ENCODE data around the gene PRDM16. TPM values are rescaled to one million over a fixed set of nuclear protein-coding genes. Genes with fewer than 3 reads are reported as not detected.
A peak's percentile ranks its signal among the peaks of the same experiment; 100 is the strongest.

PRDM16 gene
- total RNA-seq, 1 donor from 2014 or later, result 18.3 TPM

GRCh38 chr1:3021801-3022401 is 47.1 kb upstream of the PRDM16 start:
- H3K4me3 Mint-ChIP-seq (ENCODE audit: unreplicated experiment), result no peak overlapping the region
- no peak for TF ChIP-seq CTCF (IDR thresholded peaks at IDR 0.05)
- H3K27ac Mint-ChIP-seq (ENCODE audit: unreplicated experiment), result no peak overlapping the region
- no peaks in the 10 kb centered on the region for H3K4me1 Mint-ChIP-seq (ENCODE audit: low read depth)
- H3K9me3 Mint-ChIP-seq (ENCODE audit: low read depth), result peaks cover 4% of the 10 kb centered on the region
- H3K36me3 Mint-ChIP-seq (ENCODE audit: low read depth), result no peaks in the 10 kb centered on the region
- DNase-seq (ENCODE audit: low spot score), result peak; percentile 90
- peaks cover 3% of the 10 kb centered on the region for H3K27me3 Mint-ChIP-seq (ENCODE audit: low read depth)

- TF ChIP-seq CTCF (IDR thresholded peaks at IDR 0.05), result no peak
- Mint-ChIP-seq H3K36me3 (ENCODE audit: low read depth) (no peaks in the 10 kb centered on the region), H3K27me3 (ENCODE audit: low read depth) (peaks cover 3% of the 10 kb centered on the region), H3K4me1 (ENCODE audit: low read depth) (no peaks in the 10 kb centered on the region), H3K4me3 (ENCODE audit: unreplicated experiment) (no peak overlapping the region), H3K27ac (ENCODE audit: unreplicated experiment) (no peak overlapping the region), H3K9me3 (ENCODE audit: low read depth) (peaks cover 4% of the 10 kb centered on the region)
- DNase-seq (ENCODE audit: low spot score), result peak; percentile 87
Observed at GRCh38 chr1:3022511-3022973, 46.5 kb upstream of the PRDM16 start.

- DNase-seq (ENCODE audit: low spot score), result peak; percentile 79
- no peak overlapping the region for H3K27ac Mint-ChIP-seq (ENCODE audit: unreplicated experiment)
- no peaks in the 10 kb centered on the region for H3K36me3 Mint-ChIP-seq (ENCODE audit: low read depth)
- H3K4me1 Mint-ChIP-seq (ENCODE audit: low read depth), result no peaks in the 10 kb centered on the region
- H3K27me3 Mint-ChIP-seq (ENCODE audit: low read depth), result peaks cover 3% of the 10 kb centered on the region
- no peak overlapping the region for H3K4me3 Mint-ChIP-seq (ENCODE audit: unreplicated experiment)
- H3K9me3 Mint-ChIP-seq (ENCODE audit: low read depth), result peaks cover 2% of the 10 kb centered on the region
- no peak for TF ChIP-seq CTCF (IDR thresholded peaks at IDR 0.05)
Observed at GRCh38 chr1:3022976-3023375, 46.0 kb upstream of the PRDM16 start.

GRCh38 chr1:3024019-3024418 is 45.0 kb upstream of the PRDM16 start:
- no peak overlapping the region for H3K4me3 Mint-ChIP-seq (ENCODE audit: unreplicated experiment)
- H3K9me3 Mint-ChIP-seq (ENCODE audit: low read depth), result no peaks in the 10 kb centered on the region
- DNase-seq (ENCODE audit: low spot score), result no peak
- peaks cover 3% of the 10 kb centered on the region for H3K27me3 Mint-ChIP-seq (ENCODE audit: low read depth)
- H3K27ac Mint-ChIP-seq (ENCODE audit: unreplicated experiment), result no peak overlapping the region
- no peaks in the 10 kb centered on the region for H3K36me3 Mint-ChIP-seq (ENCODE audit: low read depth)
- H3K4me1 Mint-ChIP-seq (ENCODE audit: low read depth), result no peaks in the 10 kb centered on the region
- peak; percentile 27 for TF ChIP-seq CTCF (IDR thresholded peaks at IDR 0.05)

GRCh38 chr1:3024588-3024987 is 44.4 kb upstream of the PRDM16 start:
- no peak overlapping the region for H3K27ac Mint-ChIP-seq (ENCODE audit: unreplicated experiment)
- H3K4me1 Mint-ChIP-seq (ENCODE audit: low read depth), result no peaks in the 10 kb centered on the region
- TF ChIP-seq CTCF (IDR thresholded peaks at IDR 0.05), result no peak
- DNase-seq (ENCODE audit: low spot score), result no peak
- H3K36me3 Mint-ChIP-seq (ENCODE audit: low read depth), result no peaks in the 10 kb centered on the region
- no peak overlapping the region for H3K4me3 Mint-ChIP-seq (ENCODE audit: unreplicated experiment)
- no peaks in the 10 kb centered on the region for H3K9me3 Mint-ChIP-seq (ENCODE audit: low read depth)
- peaks cover 3% of the 10 kb centered on the region for H3K27me3 Mint-ChIP-seq (ENCODE audit: low read depth)
